Keratinocyte (primary cell): Measurements from ENCODE around the gene NAT16.

ENCODE experiments used
- CTCF ChIP-seq, 3 experiments: IDR thresholded peaks in 1 of 3; conservative IDR thresholded peaks in 1 of 3; optimal IDR thresholded peaks in 1 of 3; 2 replicates in 2 of 3; 3 replicates in 1 of 3; pipeline versions ENCODE3 to v1.5.1; 2011; ENCODE audit warnings: low read length in 3 of 3, mild to moderate bottlenecking in 3 of 3, moderate library complexity in 2 of 3, control low read depth in 1 of 3, inconsistent platforms in 1 of 3; ENCODE audit not compliant: insufficient read depth in 2 of 3; ENCODE audit errors: extremely low read depth in 1 of 3
- EZH2 ChIP-seq: IDR thresholded peaks from one replicate; pipeline ENCODE4 v1.6.1; 2012; ENCODE audit warnings: inconsistent platforms, mild to moderate bottlenecking, low read length, moderate library complexity

GRCh38 chr7:101202603-101202918 is 22.5 kb upstream of the NAT16 start:
- TF ChIP-seq CTCF (optimal IDR thresholded peaks at IDR 0.05 in 1 of 3, IDR thresholded peaks at IDR 0.05 in 1 of 3, conservative IDR thresholded peaks at IDR 0.05 in 1 of 3; ENCODE audit: extremely low read depth in 1 of 3, insufficient read depth in 2 of 3, low read length in 3 of 3) (no peak), EZH2 (no peak)
